Measurements from ENCODE around the gene CPED1.

GRCh38 chr7:121048195-121048594, 59.7 kb downstream of the CPED1 start:
- TF ChIP-seq, protein P1, sequence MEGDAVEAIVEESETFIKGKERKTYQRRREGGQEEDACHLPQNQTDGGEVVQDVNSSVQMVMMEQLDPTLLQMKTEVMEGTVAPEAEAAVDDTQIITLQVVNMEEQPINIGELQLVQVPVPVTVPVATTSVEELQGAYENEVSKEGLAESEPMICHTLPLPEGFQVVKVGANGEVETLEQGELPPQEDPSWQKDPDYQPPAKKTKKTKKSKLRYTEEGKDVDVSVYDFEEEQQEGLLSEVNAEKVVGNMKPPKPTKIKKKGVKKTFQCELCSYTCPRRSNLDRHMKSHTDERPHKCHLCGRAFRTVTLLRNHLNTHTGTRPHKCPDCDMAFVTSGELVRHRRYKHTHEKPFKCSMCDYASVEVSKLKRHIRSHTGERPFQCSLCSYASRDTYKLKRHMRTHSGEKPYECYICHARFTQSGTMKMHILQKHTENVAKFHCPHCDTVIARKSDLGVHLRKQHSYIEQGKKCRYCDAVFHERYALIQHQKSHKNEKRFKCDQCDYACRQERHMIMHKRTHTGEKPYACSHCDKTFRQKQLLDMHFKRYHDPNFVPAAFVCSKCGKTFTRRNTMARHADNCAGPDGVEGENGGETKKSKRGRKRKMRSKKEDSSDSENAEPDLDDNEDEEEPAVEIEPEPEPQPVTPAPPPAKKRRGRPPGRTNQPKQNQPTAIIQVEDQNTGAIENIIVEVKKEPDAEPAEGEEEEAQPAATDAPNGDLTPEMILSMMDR (conservative IDR thresholded peaks at IDR 0.05), result no peak
- no peak for TF ChIP-seq ZFX (IDR thresholded peaks at IDR 0.05)

Measured in C4-2B (cell line).